SK-N-SH (cell line): ENCODE results near the gene UTY. TPM values are rescaled to one million over a fixed set of nuclear protein-coding genes. Genes with fewer than 3 reads are reported as not detected.

Experiments
- CTCF ChIA-PET: fragments of 300-600, 350-600 bp; formaldehyde crosslinking; extraction: SDS; loops from one replicate; lab custom pipeline; 2021; lab: Yijun Ruan, JAX
- POLR2A ChIA-PET: fragments of 350-600 bp; sonication (Branson Sonifier 250); formaldehyde crosslinking; extraction: SDS; loops from one replicate; lab custom pipeline; 2020; ENCODE audit warnings: antibody characterized with exemption, inconsistent platforms; lab: Yijun Ruan, JAX
- DNase-seq: peaks from one replicate; pipeline ENCODE4 v3.0.0; 2012
- H2AFZ ChIP-seq: fragments of 200-600 bp; sonication (generic); 2 replicates; pipeline ENCODE4 v1.8.1; 2016; ENCODE audit warnings: antibody characterized with exemption, mild to moderate bottlenecking, low read depth
- H3F3A ChIP-seq: fragments of 200-600 bp; sonication (generic); replicated peaks from 2 replicates; pipeline ENCODE3; 2016; ENCODE audit warnings: antibody characterized with exemption, mild to moderate bottlenecking; ENCODE audit not compliant: insufficient read depth
- H3K27ac ChIP-seq, 2 experiments: fragments of 200-500 bp in 1 of 2; fragments of 200-600 bp in 1 of 2; sonication (Bioruptor generic) in 1 of 2; sonication (generic), shearing (Covaris generic) in 1 of 2; 2 replicates each; pipeline versions ENCODE4 v1.5.1 to v1.6.1; 2014 to 2016; ENCODE audit warnings: low read depth in 2 of 2, inconsistent platforms in 1 of 2, low read length in 1 of 2, mild to moderate bottlenecking in 1 of 2, mixed read lengths in 1 of 2
- H3K27me3 ChIP-seq: fragments of 200-600 bp; sonication (generic), shearing (Covaris generic); 2 replicates; pipeline ENCODE4 v1.6.1; 2016; ENCODE audit warnings: mixed run types; ENCODE audit not compliant: insufficient read depth
- H3K36me3 ChIP-seq, 2 experiments: fragments of 200-500 bp in 1 of 2; fragments of 200-600 bp in 1 of 2; sonication (Bioruptor generic) in 1 of 2; sonication (generic) in 1 of 2; replicated peaks in 1 of 2; 2 replicates each; pipeline versions ENCODE3 to v1.5.1; 2014 to 2016; ENCODE audit warnings: low read length in 1 of 2, mild to moderate bottlenecking in 1 of 2; ENCODE audit not compliant: insufficient read depth in 2 of 2, control insufficient read depth in 1 of 2
- H3K4me1 ChIP-seq, 2 experiments: fragments of 200-500 bp in 1 of 2; fragments of 200-600 bp in 1 of 2; sonication (Bioruptor generic) in 1 of 2; sonication (generic), shearing (Covaris generic) in 1 of 2; 2 replicates each; pipeline versions ENCODE4 v1.5.1 to v1.6.1; 2014 to 2016; ENCODE audit warnings: low read depth in 1 of 2, low read length in 1 of 2, mixed run types in 1 of 2; ENCODE audit not compliant: insufficient read depth in 2 of 2, control insufficient read depth in 1 of 2
- H3K4me2 ChIP-seq: fragments of 200-600 bp; sonication (generic), shearing (Covaris generic); 2 replicates; pipeline ENCODE4 v1.6.1; 2017; ENCODE audit warnings: mixed run types
- H3K4me3 ChIP-seq, 2 experiments: fragments of 200-500 bp in 1 of 2; fragments of 200-600 bp in 1 of 2; sonication (Bioruptor generic) in 1 of 2; sonication (generic), shearing (Covaris generic) in 1 of 2; 2 replicates each; pipeline versions ENCODE4 v1.5.1 to v1.8.1; 2014 to 2016; ENCODE audit warnings: low read depth in 2 of 2, inconsistent platforms in 1 of 2, low read length in 1 of 2, mild to moderate bottlenecking in 1 of 2, mixed read lengths in 1 of 2, moderate library complexity in 1 of 2
- H3K79me2 ChIP-seq: fragments of 200-600 bp; sonication (generic); 2 replicates; pipeline ENCODE4 v1.8.1; 2017; ENCODE audit warnings: mild to moderate bottlenecking; ENCODE audit not compliant: insufficient read depth
- H3K9ac ChIP-seq: fragments of 200-600 bp; sonication (generic); 2 replicates; pipeline ENCODE4 v1.6.1; 2017; ENCODE audit warnings: mixed run types
- H3K9me2 ChIP-seq: fragments of 200-600 bp; sonication (generic); 2 replicates; pipeline ENCODE4 v1.6.1; 2017; ENCODE audit warnings: mixed run types
- H3K9me3 ChIP-seq: fragments of 200-600 bp; sonication (generic); 2 replicates; pipeline ENCODE4 v1.6.1; 2017; ENCODE audit warnings: mixed run types, mild to moderate bottlenecking, moderate library complexity
- H4K20me1 ChIP-seq: fragments of 200-600 bp; sonication (generic); 2 replicates; pipeline ENCODE4 v1.6.1; 2017; ENCODE audit warnings: mild to moderate bottlenecking, mixed run types; ENCODE audit not compliant: insufficient read depth
- ELF1 ChIP-seq: IDR thresholded peaks from 2 replicates; pipeline ENCODE4 v1.4.0; 2012
- EP300 ChIP-seq, 2 experiments: IDR thresholded peaks; 2 replicates each; pipeline versions ENCODE4 v1.4.0 to v1.6.1; 2012; ENCODE audit warnings: borderline replicate concordance in 1 of 2, low read depth in 1 of 2, low read length in 1 of 2
- EZH2phosphoT487 ChIP-seq: fragments of 200-600 bp; sonication (generic); IDR thresholded peaks from 2 replicates; pipeline ENCODE4 v1.6.1; 2017; ENCODE audit warnings: low read depth, mixed run types, mild to moderate bottlenecking, antibody characterized with exemption, moderate library complexity, borderline replicate concordance
- FOXM1 ChIP-seq: IDR thresholded peaks from 2 replicates; pipeline ENCODE4 v1.4.0; 2012; ENCODE audit warnings: low read depth, mild to moderate bottlenecking
- GABPA ChIP-seq: IDR thresholded peaks from 2 replicates; pipeline ENCODE4 v1.4.0; 2012; ENCODE audit warnings: low read depth, mild to moderate bottlenecking
- JUND ChIP-seq: IDR thresholded peaks from 2 replicates; pipeline ENCODE4 v1.4.0; 2012
- MXI1 ChIP-seq: IDR thresholded peaks from 2 replicates; pipeline ENCODE4 v1.6.1; 2012; ENCODE audit warnings: mild to moderate bottlenecking, low read depth, low read length, improper control_type of control experiment
- NFIC ChIP-seq: IDR thresholded peaks from 2 replicates; pipeline ENCODE4 v1.4.0; 2012; ENCODE audit warnings: borderline replicate concordance
- NRF1 ChIP-seq: IDR thresholded peaks from 2 replicates; pipeline ENCODE4 v1.6.1; 2012; ENCODE audit warnings: low read depth, mild to moderate bottlenecking, low read length
- PBX3 ChIP-seq: IDR thresholded peaks from 2 replicates; pipeline ENCODE4; 2012
- POLR2AphosphoS5 ChIP-seq: IDR thresholded peaks from 2 replicates; pipeline ENCODE4 v1.6.1; 2012; ENCODE audit warnings: low read depth, low read length
- RAD21 ChIP-seq: IDR thresholded peaks from 2 replicates; pipeline ENCODE4 v1.6.1; 2012; ENCODE audit warnings: mild to moderate bottlenecking, low read length
- RCOR1 ChIP-seq: fragments of 150-350 bp; IDR thresholded peaks from 2 replicates; pipeline ENCODE4 v1.6.1; 2017; ENCODE audit warnings: antibody characterized with exemption, low read length
- RFX5 ChIP-seq: IDR thresholded peaks from 2 replicates; pipeline ENCODE4 v1.6.1; 2012; ENCODE audit warnings: mild to moderate bottlenecking, improper control_type of control experiment, low read length
- RXRA ChIP-seq: IDR thresholded peaks from 2 replicates; pipeline ENCODE4 v1.4.0; 2012; ENCODE audit warnings: low read depth, mild to moderate bottlenecking, borderline replicate concordance
- SMC3 ChIP-seq: IDR thresholded peaks from 2 replicates; pipeline ENCODE4 v1.6.1; 2012; ENCODE audit warnings: low read depth, low read length, improper control_type of control experiment
- TEAD4 ChIP-seq: IDR thresholded peaks from 2 replicates; pipeline ENCODE4 v1.4.0; 2012; ENCODE audit warnings: mild to moderate bottlenecking, borderline replicate concordance; ENCODE audit not compliant: insufficient read depth
- USF1 ChIP-seq: IDR thresholded peaks from 2 replicates; pipeline ENCODE4 v1.4.0; 2012; ENCODE audit warnings: low read depth, borderline replicate concordance
- YY1 ChIP-seq: IDR thresholded peaks from 2 replicates; pipeline ENCODE4 v1.4.0; 2012; ENCODE audit warnings: low read depth, mild to moderate bottlenecking
- ZBTB33 ChIP-seq: IDR thresholded peaks from 2 replicates; pipeline ENCODE4 v1.4.0; 2012; ENCODE audit warnings: low read depth, borderline replicate concordance
- WGBS: methylation state at CpG from one replicate; pipeline ENCODE4 v1.1.6; 2017; ENCODE audit warnings: low lambda C conversion rate; 5-methylcytosine and 5-hydroxymethylcytosine counted together
- polyA plus RNA-seq, 3 experiments: library from polyadenylated mRNA; depleted of rRNA; stranded (reverse); fragments of >200 nt; gene quantifications; 2 replicates each; pipeline ENCODE4 v1.2.3, GENCODE V29; 2012

Gene UTY
- polyA plus RNA-seq, 1 of the 3 experiments (the other 2 are of a cell fraction): not detected

GRCh38 chrY:13343307-13343946 lies 136.4 kb downstream of the UTY start:
- H3K9me3 ChIP-seq: no peaks in the 10 kb centered on the region
- no peaks in the 10 kb centered on the region for H4K20me1 ChIP-seq
- no peaks in the 10 kb centered on the region for H3K36me3 ChIP-seq
- POLR2A ChIA-PET: no interaction called here
- no peak overlapping the region for H3K4me2 ChIP-seq
- H3K9ac ChIP-seq: no peak overlapping the region
- H3K9me2 ChIP-seq: no peaks in the 10 kb centered on the region
- no peak overlapping the region for H3K4me3 ChIP-seq
- no peaks in the 10 kb centered on the region for H3K4me1 ChIP-seq
- no peaks in the 10 kb centered on the region for H3F3A ChIP-seq
- no peaks in the 10 kb centered on the region for H3K27me3 ChIP-seq
- H3K27ac ChIP-seq: no peak overlapping the region
- no peaks in the 10 kb centered on the region for H3K79me2 ChIP-seq
- DNase-seq: no peak
- TF ChIP-seq JUND (no peak), PBX3 (no peak), TEAD4 (no peak), EP300 (IDR thresholded peaks at IDR 0.05; ENCODE audit: borderline replicate concordance in 1 of 2, low read depth in 1 of 2, low read length in 1 of 2) (no peak), SMC3 (no peak), FOXM1 (no peak), RFX5 (no peak), YY1 (no peak), RAD21 (no peak), MXI1 (no peak), NRF1 (no peak), ELF1 (no peak), GABPA (no peak), RCOR1 (no peak), USF1 (no peak), RXRA (no peak), NFIC (no peak), POLR2AphosphoS5 (no peak), EZH2phosphoT487 (no peak), ZBTB33 (no peak)
- no peak overlapping the region for H2AFZ ChIP-seq
- no CpG with 5 or more reads among the region's 8 CpGs for WGBS
- CTCF ChIA-PET: no interaction called here
